Stimulated activated CD4-positive, alpha-beta T cell treated with anti-CD3 and anti-CD28 coated beads, Interleukin-15, amount 100 ng/mL, for 1 hour (primary cell): ENCODE results near the gene FCN3.

Experiments used
- DNase-seq, 2 donors: peaks; one replicate each; pipeline ENCODE4 v3.0.0-alpha.2; 2020; ENCODE audit warnings: low read depth in 1 of 2, low spot score in 1 of 2

The FCN3 gene

DNA sequence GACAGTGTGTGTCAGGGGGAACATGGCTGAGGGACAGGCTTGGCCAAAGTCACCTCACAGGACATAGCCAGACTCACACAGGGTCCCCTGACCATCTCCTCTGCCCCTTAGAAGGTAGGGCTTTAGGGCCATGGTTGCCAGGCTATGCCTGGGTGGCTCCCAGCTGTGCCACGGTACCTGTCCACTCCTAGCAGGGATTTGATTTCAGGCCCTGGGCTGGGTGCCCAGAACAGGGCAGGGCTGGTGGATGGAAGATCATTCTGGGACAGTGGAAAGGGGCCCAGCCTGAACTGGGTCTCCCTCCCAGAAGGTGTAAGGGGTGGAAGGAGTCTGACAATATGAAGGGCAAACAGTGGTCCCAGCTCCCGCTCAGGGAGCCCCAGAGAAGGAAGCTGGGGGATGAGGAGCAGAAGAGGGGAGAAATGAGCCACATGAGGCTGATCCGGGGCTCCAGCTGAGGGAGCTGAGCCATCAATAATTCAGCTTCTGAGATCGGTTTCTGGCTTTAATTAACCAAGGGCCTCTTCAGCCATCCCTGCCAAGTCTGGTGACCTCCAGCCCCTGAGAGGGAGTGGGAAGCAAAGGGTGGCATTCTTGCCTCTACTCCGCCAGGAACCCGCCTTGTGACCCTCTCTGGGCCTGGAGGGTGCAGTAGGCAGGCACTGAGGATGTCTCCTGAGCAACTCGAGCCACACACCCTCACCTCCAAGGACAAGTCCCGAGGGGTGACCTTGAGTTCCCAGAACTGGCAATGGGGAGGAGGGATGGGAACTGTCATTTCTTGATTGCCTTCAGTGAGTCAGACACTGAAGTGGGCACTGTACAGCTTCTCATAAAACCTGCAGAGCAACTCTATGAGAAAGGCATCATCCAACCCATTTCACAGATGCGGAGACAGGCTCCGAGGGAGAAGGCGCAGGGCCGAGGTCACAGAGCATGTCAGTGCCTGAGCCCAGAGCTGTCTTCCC lies 6.4 kb upstream of the FCN3 start:
- no peak for DNase-seq

DNA sequence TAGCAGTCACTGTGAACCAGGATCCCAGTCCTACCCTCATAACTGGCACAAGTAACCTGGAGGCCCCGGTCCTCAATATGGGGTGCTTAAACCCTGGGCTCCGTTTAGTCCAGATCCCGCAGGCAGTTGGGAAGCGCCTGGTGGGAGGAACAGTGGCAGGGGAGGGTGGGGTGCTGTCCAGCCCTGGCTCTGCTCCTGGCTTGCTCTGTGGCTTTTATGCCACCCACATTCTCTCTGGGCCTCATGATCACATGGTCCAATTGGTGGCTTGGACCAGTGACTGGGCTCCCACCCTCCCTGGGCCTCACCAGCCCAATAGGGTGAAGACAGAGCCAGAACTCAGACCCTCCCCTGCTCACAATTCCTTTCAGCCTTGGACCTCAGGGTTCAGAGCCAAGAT lies 5.6 kb upstream of the FCN3 start:
- DNase-seq = no peak

- DNase-seq = no peak
Measured at GRCh38 chr1:27379564-27380122, 5.0 kb upstream of the FCN3 start.

DNA sequence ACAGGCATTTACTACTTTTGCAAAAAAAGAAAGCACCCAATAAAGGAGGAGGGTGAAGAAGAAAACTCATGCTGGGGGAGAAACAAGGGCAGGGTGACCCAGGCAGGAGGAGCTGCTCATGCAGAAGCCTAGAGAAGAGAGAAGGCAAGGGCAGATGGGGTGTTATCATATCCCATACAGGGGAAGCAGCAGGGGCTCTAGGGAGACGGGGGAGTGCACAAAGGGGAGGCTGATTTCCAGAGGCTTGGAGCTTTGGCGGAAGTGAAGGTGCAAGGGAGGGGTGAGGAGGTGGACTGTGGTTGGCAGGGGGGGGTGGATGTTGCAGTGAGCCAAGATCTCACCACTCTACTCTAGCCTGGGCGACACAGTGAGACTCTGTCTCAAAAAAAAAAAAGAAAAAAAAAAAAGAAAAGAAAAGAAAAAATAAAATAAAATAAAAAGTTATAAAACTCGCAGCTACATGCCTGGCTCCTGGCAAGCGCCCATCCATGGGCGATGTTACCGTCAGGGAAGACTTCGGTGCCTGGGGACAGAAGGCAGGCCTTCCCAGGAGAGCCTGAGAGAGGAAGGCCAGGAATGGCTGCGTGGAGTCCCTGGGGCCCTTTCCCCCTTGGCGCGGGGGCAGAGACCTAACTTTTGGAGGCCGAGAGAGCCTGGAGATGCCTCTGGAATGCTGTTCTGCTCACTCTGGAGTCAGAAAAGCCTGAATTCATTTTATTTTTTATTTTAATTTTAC lies 3.3 kb upstream of the FCN3 start:
- no peak for DNase-seq

GRCh38 chr1:27372808-27373690 lies 1.6 kb downstream of the FCN3 start:
- no peak for DNase-seq

- DNase-seq = no peak
Measured at GRCh38 chr1:27372022-27372807, 2.4 kb downstream of the FCN3 start.

GRCh38 chr1:27368869-27369582 lies 5.6 kb downstream of the FCN3 start:
- DNase-seq = no peak

- no peak for DNase-seq
Measured at GRCh38 chr1:27367160-27367650, 7.4 kb downstream of the FCN3 start.

DNA sequence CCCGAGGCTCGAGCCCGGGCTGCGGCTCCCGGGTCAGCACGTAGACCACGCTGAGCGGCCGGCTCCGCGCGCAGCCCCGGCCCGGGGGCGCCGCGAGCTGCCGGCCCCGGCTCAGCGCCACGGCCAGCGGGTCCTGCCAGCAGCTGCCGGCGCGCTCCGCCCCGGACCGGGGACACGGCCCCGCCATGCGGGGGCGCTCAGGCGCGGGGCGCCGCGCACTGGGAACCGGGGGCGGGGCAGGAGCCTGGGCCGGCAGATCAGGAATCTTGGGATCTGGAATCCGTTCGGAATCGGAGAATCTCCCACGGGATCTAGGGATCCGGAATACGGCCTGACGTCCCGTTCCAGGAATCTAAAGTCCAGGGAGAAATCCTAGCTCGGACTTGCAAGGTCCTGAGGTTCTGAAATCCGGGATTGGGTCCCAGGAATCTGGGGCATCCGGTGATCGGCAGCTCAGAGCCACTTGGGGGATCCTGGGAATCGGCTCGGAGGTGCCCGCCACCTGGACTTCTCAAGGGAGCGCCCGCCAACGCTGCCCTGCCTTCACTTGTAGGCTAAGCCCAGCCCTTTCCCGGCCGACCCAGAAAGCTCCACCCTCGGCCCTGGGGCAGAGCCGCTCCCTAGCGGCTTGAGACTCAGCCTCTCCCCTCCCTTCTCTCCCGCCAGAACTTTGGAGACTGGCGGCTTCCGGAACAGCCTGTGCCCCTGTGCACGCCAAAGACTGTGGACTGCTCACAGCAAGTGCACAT lies 8.0 kb downstream of the FCN3 start, which contains the start of gene MAP3K6:
Gene MAP3K6, minus strand, starts transcription at position 551 of the 749 bp plus-strand sequence. Its CDS starts 364 bp downstream, at position 187.
- no peak for DNase-seq

- DNase-seq = peak in 1 of 2 donors; percentile 37
Measured at GRCh38 chr1:27366113-27366410, 8.6 kb downstream of the FCN3 start.

DNA sequence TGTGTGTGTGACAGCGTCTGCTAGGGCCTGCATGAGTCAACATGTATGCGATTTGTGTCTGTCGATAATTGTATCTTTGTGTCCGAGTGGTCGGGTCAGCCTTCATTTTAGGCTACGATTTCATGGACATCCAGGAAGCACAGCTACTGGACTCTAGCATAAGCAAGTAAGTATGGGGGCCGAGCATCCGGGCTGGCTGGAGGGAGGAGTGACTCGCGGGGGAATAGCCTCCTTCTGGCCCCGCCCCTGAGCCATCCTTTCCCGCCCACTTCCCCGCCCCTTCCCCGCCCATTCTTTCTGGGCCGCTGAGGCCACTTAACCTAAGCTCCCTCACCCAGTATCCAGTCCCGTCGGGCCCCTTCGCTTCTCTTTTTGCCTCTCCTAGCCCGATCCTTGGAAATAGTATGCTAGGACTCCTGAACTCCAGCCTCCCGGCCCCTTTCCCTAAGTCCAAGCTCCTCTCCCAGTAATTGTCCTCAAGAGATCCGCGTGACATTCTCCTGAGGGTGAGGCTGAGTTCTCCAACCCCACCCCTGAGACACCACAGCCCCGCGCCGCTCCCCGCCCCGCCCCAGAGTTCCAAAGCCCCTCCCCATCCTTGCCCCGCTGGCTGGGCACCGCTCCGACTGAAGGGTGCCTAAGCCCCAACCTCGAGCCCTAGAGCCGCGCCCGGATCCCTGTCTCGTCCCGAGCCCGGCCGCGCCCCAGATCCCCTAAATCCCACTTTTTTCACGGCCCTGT lies 9.1 kb downstream of the FCN3 start:
- DNase-seq = peak; percentile 59 to 68

- no peak for DNase-seq
Measured at GRCh38 chr1:27364696-27365371, 9.8 kb downstream of the FCN3 start.

DNA sequence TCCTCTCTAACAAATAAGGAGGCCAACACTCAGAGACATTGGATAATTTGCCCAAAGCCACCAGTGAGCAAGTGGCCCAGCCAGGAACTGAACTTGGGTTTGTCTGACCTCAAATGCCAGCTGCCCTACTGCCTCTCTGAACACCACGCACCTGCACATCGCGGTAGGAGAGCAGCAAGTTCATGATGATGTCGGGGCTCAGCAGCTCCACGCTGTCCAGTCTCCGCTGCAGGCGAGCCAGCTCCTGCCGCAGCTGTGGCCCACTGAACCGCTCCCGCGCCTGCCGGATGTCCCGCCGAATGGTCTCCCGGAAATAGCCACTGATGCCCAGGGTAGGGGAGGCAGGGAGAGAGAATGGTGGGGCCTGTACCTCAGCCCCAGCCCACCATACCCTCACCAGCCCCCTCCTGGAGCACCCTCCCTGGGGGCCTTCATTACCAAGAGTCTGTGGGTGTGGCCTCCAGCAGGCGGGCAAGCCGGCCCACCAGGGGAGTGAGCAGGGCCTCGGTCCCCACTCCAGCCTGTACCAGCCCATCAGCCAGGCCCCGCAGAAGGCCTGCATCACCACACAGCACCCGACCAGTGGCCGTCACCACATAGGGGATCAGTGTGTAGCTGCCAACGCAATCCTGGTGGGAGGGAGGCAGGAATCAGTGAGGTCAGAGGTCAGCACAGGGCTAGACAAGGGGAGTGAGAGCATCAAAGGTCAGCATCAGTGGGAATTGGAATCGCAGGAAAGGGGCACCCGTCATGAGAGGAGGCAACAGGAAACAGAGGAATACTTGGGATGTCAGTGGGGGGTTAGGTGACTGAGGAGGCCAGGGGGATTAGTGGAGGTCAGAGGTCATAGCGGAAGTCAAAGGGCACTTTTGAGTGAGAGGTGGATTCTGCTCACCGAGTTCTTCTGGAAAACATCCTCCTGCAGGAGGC lies 10.6 kb downstream of the FCN3 start:
- DNase-seq = no peak

DNA sequence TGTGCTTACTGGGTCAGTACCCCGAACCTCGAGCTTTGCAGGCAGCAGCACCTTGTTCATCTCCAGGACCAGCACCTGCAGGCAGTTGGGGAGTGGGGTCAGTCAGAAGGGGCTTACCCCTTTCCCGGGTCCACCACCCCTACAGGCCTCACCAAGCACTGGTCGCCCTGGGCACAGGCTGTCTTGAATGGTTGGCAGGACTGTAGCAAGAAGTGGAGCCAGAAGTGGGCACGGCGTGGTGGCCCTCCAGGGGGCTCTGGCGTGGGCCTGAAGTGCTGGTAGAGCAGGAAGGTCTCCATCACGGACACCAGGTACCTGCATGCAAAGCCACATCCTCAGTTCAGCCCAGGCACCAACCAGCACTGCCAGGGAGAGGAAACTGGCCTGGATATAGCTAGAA lies 13.1 kb downstream of the FCN3 start:
- no peak for DNase-seq

GRCh38 chr1:27361044-27361402 lies 13.6 kb downstream of the FCN3 start:
- no peak for DNase-seq
